LNCAP (cell line): ENCODE results near the gene RASL12.

Source experiments
- CTCF ChIP-seq: fragments of 450-650 bp; IDR thresholded peaks from 2 replicates; pipeline ENCODE4 v1.5.1; 2017; ENCODE audit warnings: mild to moderate bottlenecking

The RASL12 gene

GRCh38 chr15:65067645-65068402 lies at the start of gene RASL12:
TSS of gene RASL12 (minus strand) at chr15:65067991. CDS start at chr15:65067835, 156 bp downstream.
- TF ChIP-seq CTCF = no peak

- no peak for TF ChIP-seq CTCF
Observed at GRCh38 chr15:65115542-65115941, 47.8 kb upstream of the RASL12 start.

- TF ChIP-seq CTCF = no peak
Observed at GRCh38 chr15:65115086-65115485, 47.3 kb upstream of the RASL12 start, which contains the start of gene UBAP1L. TSS of gene UBAP1L (minus strand) at chr15:65115200. CDS start at chr15:65106215, 8,985 bp downstream.

GRCh38 chr15:65110676-65111292 lies 43.0 kb upstream of the RASL12 start:
- no peak for TF ChIP-seq CTCF

- TF ChIP-seq CTCF = no peak
Observed at GRCh38 chr15:65106011-65106590, 38.3 kb upstream of the RASL12 start.

GRCh38 chr15:65105038-65105437 lies 37.2 kb upstream of the RASL12 start:
- no peak for TF ChIP-seq CTCF

- no peak for TF ChIP-seq CTCF
Observed at GRCh38 chr15:65102912-65103311, 35.1 kb upstream of the RASL12 start.
